Measurements from ENCODE around the gene UTF1. TPM values are rescaled to one million over a fixed set of nuclear protein-coding genes. Genes with fewer than 3 reads are reported as not detected.

Gene UTF1
- total and polyA plus RNA-seq, 2 donors (not counting 1 experiment from before 2014, with no cell fraction given) = 0.10 to 0.25 TPM

- Histone ChIP-seq H3K79me2 (ENCODE audit: control insufficient read depth, insufficient read depth, low read length) (no peaks in the 10 kb centered on the region), H3K4me1 (ENCODE audit: control insufficient read depth in 2 of 2, insufficient read depth in 2 of 2, low read length in 2 of 2) (no peaks in the 10 kb centered on the region), H3K27ac (ENCODE audit: low read length in 2 of 2) (no peak overlapping the region), H3K9me3 (ENCODE audit: control extremely low read depth in 1 of 3, control insufficient read depth in 2 of 3, insufficient read depth in 1 of 3, low read length in 2 of 3) (peaks cover 0 to 22% (median 0%) of the 10 kb centered on the region in 3 donors), H3K36me3 (replicated peaks in 1 of 2; ENCODE audit: control extremely low read depth in 1 of 2, control insufficient read depth in 1 of 2, extremely low read depth in 1 of 2, insufficient read depth in 2 of 2, low read length in 1 of 2) (no peaks in the 10 kb centered on the region), H3K9ac (ENCODE audit: low read length) (no peak overlapping the region), H3K4me3 (ENCODE audit: control extremely low read depth in 1 of 5, extremely low read depth in 1 of 5, insufficient read depth in 1 of 5, low read depth in 2 of 5, low read length in 4 of 5) (no peak overlapping the region), H3K27me3 (replicated peaks in 1 of 4; ENCODE audit: control extremely low read depth in 1 of 4, control insufficient read depth in 3 of 4, insufficient read depth in 4 of 4, low read length in 3 of 4) (peaks cover 0 to 4% (median 0%) of the 10 kb centered on the region in 4 experiments), H3K4me2 (replicated peaks; ENCODE audit: low read depth, low read length, poor library complexity, severe bottlenecking) (no peak overlapping the region), H4K20me1 (ENCODE audit: control insufficient read depth, insufficient read depth, low read length, poor library complexity, severe bottlenecking) (no peaks in the 10 kb centered on the region), H2AFZ (ENCODE audit: insufficient read depth, low read depth, low read length, poor library complexity, severe bottlenecking) (no peak overlapping the region)
- ATAC-seq (ENCODE audit: low read depth) = no peak
- DNase-seq = no peak
- WGBS (ENCODE audit: insufficient coverage) = 95% methylated on average over 62 of the region's 66 CpGs
- intact Hi-C loops (cut with micrococcal nuclease) = no loop called here
- CTCF ChIA-PET = no interaction called here
- H3K4me1 Mint-ChIP-seq = no peaks in the 10 kb centered on the region
- POLR2A ChIA-PET = no interaction called here
- no peak overlapping the region for H3K4me3 Mint-ChIP-seq
- TF ChIP-seq CTCF (IDR thresholded peaks at IDR 0.05) (no peak), EZH2 (IDR thresholded peaks at IDR 0.05; ENCODE audit: borderline replicate concordance, insufficient read depth, low read depth, low read length, poor library complexity, severe bottlenecking) (no peak)
- no peaks in the 10 kb centered on the region for H3K9me3 Mint-ChIP-seq (ENCODE audit: insufficient read depth)
- no peak overlapping the region for H3K27ac Mint-ChIP-seq
- peaks cover 3% of the 10 kb centered on the region for H3K27me3 Mint-ChIP-seq
Measured at GRCh38 chr10:133182791-133183645, 47.0 kb upstream of the UTF1 start.

DNA sequence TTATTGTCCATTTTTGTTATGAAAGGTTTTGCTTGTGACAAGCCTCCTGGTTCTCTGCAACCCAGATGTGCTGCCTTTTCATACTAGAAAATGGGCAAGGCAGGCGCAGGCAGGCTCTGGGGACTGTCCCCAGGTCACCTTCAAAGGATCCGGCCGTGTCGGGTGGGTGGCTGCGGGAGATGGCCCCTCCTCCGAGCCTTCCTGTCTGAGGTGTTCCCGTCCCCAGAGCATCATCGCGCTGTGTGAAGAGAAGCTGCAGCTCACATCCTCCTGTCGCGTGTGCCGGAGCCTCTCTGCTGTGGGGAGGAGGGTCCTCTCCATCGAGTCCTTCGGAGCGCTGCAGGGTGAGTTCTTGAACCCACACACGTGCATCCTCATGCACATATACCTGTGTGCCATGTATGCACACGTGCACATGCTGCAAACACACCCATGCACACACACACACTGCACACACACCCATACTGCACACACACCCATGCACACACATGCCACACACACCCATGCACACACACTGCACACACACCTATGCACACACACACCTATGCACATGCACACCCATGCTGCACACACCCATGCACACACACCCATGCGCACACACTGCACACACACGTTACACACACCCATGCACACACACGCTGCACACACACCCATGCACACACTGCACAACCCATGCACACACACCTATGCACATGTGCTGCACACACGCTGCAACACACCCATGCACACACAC is 46.2 kb upstream of the UTF1 start:
- no peak for ATAC-seq (ENCODE audit: low read depth)
- POLR2A ChIA-PET = no interaction called here
- Mint-ChIP-seq H3K4me3 (no peak overlapping the region), H3K9me3 (ENCODE audit: insufficient read depth) (no peaks in the 10 kb centered on the region), H3K27me3 (peaks cover 3% of the 10 kb centered on the region), H3K27ac (no peak overlapping the region), H3K4me1 (no peaks in the 10 kb centered on the region)
- CTCF ChIA-PET = no interaction called here
- no peak for TF ChIP-seq EZH2 (IDR thresholded peaks at IDR 0.05; ENCODE audit: borderline replicate concordance, insufficient read depth, low read depth, low read length, poor library complexity, severe bottlenecking)
- no peak for TF ChIP-seq CTCF (IDR thresholded peaks at IDR 0.05)
- DNase-seq = no peak
- no peak overlapping the region for H3K27ac ChIP-seq (ENCODE audit: low read length in 2 of 2)
- 87% methylated on average over 20 of the region's 21 CpGs for WGBS (ENCODE audit: insufficient coverage)
- intact Hi-C loops (cut with micrococcal nuclease) = no loop called here
- no peak overlapping the region for H3K4me2 ChIP-seq (replicated peaks; ENCODE audit: low read depth, low read length, poor library complexity, severe bottlenecking)
- H3K27me3 ChIP-seq (replicated peaks in 1 of 4; ENCODE audit: control extremely low read depth in 1 of 4, control insufficient read depth in 3 of 4, insufficient read depth in 4 of 4, low read length in 3 of 4) = peaks cover 0 to 4% (median 0%) of the 10 kb centered on the region in 4 experiments
- H3K4me1 ChIP-seq (ENCODE audit: control insufficient read depth in 2 of 2, insufficient read depth in 2 of 2, low read length in 2 of 2) = no peaks in the 10 kb centered on the region
- H3K9ac ChIP-seq (ENCODE audit: low read length) = no peak overlapping the region
- no peaks in the 10 kb centered on the region for H4K20me1 ChIP-seq (ENCODE audit: control insufficient read depth, insufficient read depth, low read length, poor library complexity, severe bottlenecking)
- H3K79me2 ChIP-seq (ENCODE audit: control insufficient read depth, insufficient read depth, low read length) = no peaks in the 10 kb centered on the region
- H3K9me3 ChIP-seq (ENCODE audit: control extremely low read depth in 1 of 3, control insufficient read depth in 2 of 3, insufficient read depth in 1 of 3, low read length in 2 of 3) = peaks cover 0 to 19% (median 0%) of the 10 kb centered on the region in 3 donors
- no peaks in the 10 kb centered on the region for H3K36me3 ChIP-seq (replicated peaks in 1 of 2; ENCODE audit: control extremely low read depth in 1 of 2, control insufficient read depth in 1 of 2, extremely low read depth in 1 of 2, insufficient read depth in 2 of 2, low read length in 1 of 2)
- no peak overlapping the region for H2AFZ ChIP-seq (ENCODE audit: insufficient read depth, low read depth, low read length, poor library complexity, severe bottlenecking)
- no peak overlapping the region for H3K4me3 ChIP-seq (ENCODE audit: control extremely low read depth in 1 of 5, extremely low read depth in 1 of 5, insufficient read depth in 1 of 5, low read depth in 2 of 5, low read length in 4 of 5)
